ENCODE measurements around the gene HSBP1L1.
"Not testable (repeated sequence)": the region's sequence is repeated elsewhere in the genome, so short reads cannot be mapped to it uniquely, and the experiment has no call there.

The HSBP1L1 gene

GRCh38 chr18:79955302-79956075 lies 9.0 kb upstream of the HSBP1L1 start:
- no peak overlapping the region for H2AK5ac ChIP-seq (ENCODE audit: low read depth, low read length)
- no peak overlapping the region for H3K4ac ChIP-seq (ENCODE audit: low read length)
- no peak overlapping the region for H3K9ac ChIP-seq (ENCODE audit: low read depth, low read length, poor library complexity)
- peaks cover 0 to 26% (median 7%) of the 10 kb centered on the region in 3 experiments for H3K27me3 ChIP-seq (ENCODE audit: control insufficient read depth in 3 of 3, insufficient read depth in 3 of 3, low read depth in 1 of 3, low read length in 3 of 3)
- no peak overlapping the region for H2BK120ac ChIP-seq (ENCODE audit: low read depth, low read length)
- no peak overlapping the region for H4K91ac ChIP-seq (ENCODE audit: low read depth, low read length, poor library complexity)
- no peak overlapping the region for H3K18ac ChIP-seq (ENCODE audit: low read length)
- no peak overlapping the region for H3K27ac ChIP-seq (replicated peaks; ENCODE audit: low read length)
- no peaks in the 10 kb centered on the region for H3K36me3 ChIP-seq (replicated peaks in 1 of 2; ENCODE audit: control insufficient read depth in 2 of 2, insufficient read depth in 2 of 2, low read length in 2 of 2)
- no peaks in the 10 kb centered on the region for H3K79me1 ChIP-seq (ENCODE audit: low read depth, low read length)
- no peak overlapping the region for H3K4me2 ChIP-seq (ENCODE audit: insufficient read depth, low read length, poor library complexity, severe bottlenecking)
- WGBS, 2 donors (ENCODE audit: extremely low coverage in 2 of 2, insufficient read length in 2 of 2, insufficient replicate concordance in 1 of 2) = no CpG with 5 or more reads among the region's 12 CpGs
- no peak overlapping the region for H3K4me3 ChIP-seq (ENCODE audit: low read length in 2 of 2)
- H3K14ac ChIP-seq (ENCODE audit: low read length) = no peak overlapping the region
- H3K4me1 ChIP-seq (ENCODE audit: control insufficient read depth in 2 of 2, insufficient read depth in 1 of 2, low read depth in 1 of 2, low read length in 2 of 2) = peaks cover 7 to 18% of the 10 kb centered on the region in 2 donors
- no peak overlapping the region for H2AFZ ChIP-seq (ENCODE audit: low read length)
- no peak overlapping the region for H2BK12ac ChIP-seq (ENCODE audit: low read length)
- H2BK5ac ChIP-seq (ENCODE audit: low read length) = no peak overlapping the region
- no peak overlapping the region for H3K23ac ChIP-seq (ENCODE audit: low read depth, low read length, poor library complexity)
- no peak overlapping the region for H2BK15ac ChIP-seq (ENCODE audit: low read length)
- H4K8ac ChIP-seq (ENCODE audit: low read depth, low read length) = no peak overlapping the region
- no peak for DNase-seq (ENCODE audit: low spot score)
- no peaks in the 10 kb centered on the region for H3K9me3 ChIP-seq (replicated peaks in 1 of 2; ENCODE audit: control insufficient read depth in 2 of 2, insufficient read depth in 1 of 2, low read depth in 1 of 2, low read length in 2 of 2)

DNA sequence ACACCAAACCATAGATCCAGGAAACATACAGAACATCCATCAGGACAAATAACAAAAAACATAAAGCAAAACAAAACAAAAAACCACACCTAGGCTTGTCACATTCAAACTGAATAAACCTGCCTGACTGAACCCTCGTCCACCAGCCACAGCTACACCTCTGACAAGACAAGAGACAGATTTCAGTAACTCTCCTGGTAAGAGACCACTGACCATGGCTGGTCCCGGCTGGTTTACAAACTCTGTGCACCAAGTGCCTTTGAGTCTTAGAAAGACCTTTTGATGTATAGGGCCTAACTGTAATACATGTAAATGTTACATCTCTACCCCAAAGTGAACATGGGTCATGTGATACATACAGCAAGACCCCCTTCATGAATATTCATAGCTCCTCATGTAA lies 8.2 kb upstream of the HSBP1L1 start:
- H3K4me3 ChIP-seq (ENCODE audit: low read length in 2 of 2) = no peak overlapping the region

DNA sequence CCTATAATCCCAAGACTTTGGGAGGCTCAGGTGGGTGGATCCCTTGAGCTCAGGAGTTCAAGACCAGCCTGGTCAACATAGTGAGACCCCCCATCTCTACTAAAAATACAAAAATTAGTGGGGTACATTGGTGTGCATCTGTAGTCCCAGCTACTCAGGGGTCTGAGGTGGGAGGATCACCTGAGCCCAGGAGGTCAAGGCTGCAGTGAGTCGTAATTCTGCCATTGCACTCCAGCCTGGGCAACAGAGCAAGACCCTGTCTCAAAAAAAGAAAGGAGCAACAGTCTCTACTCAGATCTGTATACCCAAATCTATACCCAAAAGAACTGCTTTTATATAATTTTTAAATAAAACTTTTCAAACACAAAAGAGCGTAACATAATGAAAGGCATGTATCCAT lies 5.5 kb upstream of the HSBP1L1 start:
- H3K14ac ChIP-seq (ENCODE audit: low read length) = no peak overlapping the region
- no peak overlapping the region for H2BK12ac ChIP-seq (ENCODE audit: low read length)
- WGBS, 2 donors (ENCODE audit: extremely low coverage in 2 of 2, insufficient read length in 2 of 2, insufficient replicate concordance in 1 of 2) = no CpG with 5 or more reads among the region's 2 CpGs
- no peak overlapping the region for H3K9ac ChIP-seq (ENCODE audit: low read depth, low read length, poor library complexity)
- no peak for DNase-seq (ENCODE audit: low spot score)
- H4K91ac ChIP-seq (ENCODE audit: low read depth, low read length, poor library complexity) = no peak overlapping the region
- H2AFZ ChIP-seq (ENCODE audit: low read length) = no peak overlapping the region
- no peak overlapping the region for H3K4ac ChIP-seq (ENCODE audit: low read length)
- H3K27me3 ChIP-seq (ENCODE audit: control insufficient read depth in 3 of 3, insufficient read depth in 3 of 3, low read depth in 1 of 3, low read length in 3 of 3) = peaks cover 0 to 14% (median 0%) of the 10 kb centered on the region in 3 experiments
- H3K27ac ChIP-seq (replicated peaks; ENCODE audit: low read length) = no peak overlapping the region
- H3K4me3 ChIP-seq (ENCODE audit: low read length in 2 of 2) = no peak overlapping the region
- no peak overlapping the region for H3K18ac ChIP-seq (ENCODE audit: low read length)
- no peaks in the 10 kb centered on the region for H3K36me3 ChIP-seq (replicated peaks in 1 of 2; ENCODE audit: control insufficient read depth in 2 of 2, insufficient read depth in 2 of 2, low read length in 2 of 2)
- no peak overlapping the region for H3K4me2 ChIP-seq (ENCODE audit: insufficient read depth, low read length, poor library complexity, severe bottlenecking)
- H2AK5ac ChIP-seq (ENCODE audit: low read depth, low read length) = no peak overlapping the region
- H2BK120ac ChIP-seq (ENCODE audit: low read depth, low read length) = no peak overlapping the region
- no peak overlapping the region for H4K8ac ChIP-seq (ENCODE audit: low read depth, low read length)
- H3K4me1 ChIP-seq (ENCODE audit: control insufficient read depth in 2 of 2, insufficient read depth in 1 of 2, low read depth in 1 of 2, low read length in 2 of 2) = peaks cover 6 to 19% of the 10 kb centered on the region in 2 donors
- no peak overlapping the region for H3K23ac ChIP-seq (ENCODE audit: low read depth, low read length, poor library complexity)
- no peak overlapping the region for H2BK15ac ChIP-seq (ENCODE audit: low read length)
- H3K9me3 ChIP-seq (replicated peaks in 1 of 2; ENCODE audit: control insufficient read depth in 2 of 2, insufficient read depth in 1 of 2, low read depth in 1 of 2, low read length in 2 of 2) = no peaks in the 10 kb centered on the region
- H2BK5ac ChIP-seq (ENCODE audit: low read length) = no peak overlapping the region
- peaks cover 3% of the 10 kb centered on the region for H3K79me1 ChIP-seq (ENCODE audit: low read depth, low read length)

More for the DNA sequence above, 8.2 kb upstream of the HSBP1L1 start:
- H3K36me3 ChIP-seq (replicated peaks in 1 of 2; ENCODE audit: control insufficient read depth in 2 of 2, insufficient read depth in 2 of 2, low read length in 2 of 2) = no peaks in the 10 kb centered on the region
- H3K14ac ChIP-seq (ENCODE audit: low read length) = no peak overlapping the region
- H3K4me2 ChIP-seq (ENCODE audit: insufficient read depth, low read length, poor library complexity, severe bottlenecking) = no peak overlapping the region
- H4K8ac ChIP-seq (ENCODE audit: low read depth, low read length) = no peak overlapping the region
- H4K91ac ChIP-seq (ENCODE audit: low read depth, low read length, poor library complexity) = no peak overlapping the region
- no peak overlapping the region for H3K23ac ChIP-seq (ENCODE audit: low read depth, low read length, poor library complexity)
- DNase-seq (ENCODE audit: low spot score) = no peak
- H2BK120ac ChIP-seq (ENCODE audit: low read depth, low read length) = no peak overlapping the region
- H2BK15ac ChIP-seq (ENCODE audit: low read length) = no peak overlapping the region
- peaks cover 0 to 23% (median 7%) of the 10 kb centered on the region in 3 experiments for H3K27me3 ChIP-seq (ENCODE audit: control insufficient read depth in 3 of 3, insufficient read depth in 3 of 3, low read depth in 1 of 3, low read length in 3 of 3)
- H2BK5ac ChIP-seq (ENCODE audit: low read length) = no peak overlapping the region
- H3K18ac ChIP-seq (ENCODE audit: low read length) = no peak overlapping the region
- H2AFZ ChIP-seq (ENCODE audit: low read length) = no peak overlapping the region
- no peak overlapping the region for H2BK12ac ChIP-seq (ENCODE audit: low read length)
- H3K4me1 ChIP-seq (ENCODE audit: control insufficient read depth in 2 of 2, insufficient read depth in 1 of 2, low read depth in 1 of 2, low read length in 2 of 2) = peaks cover 6 to 20% of the 10 kb centered on the region in 2 donors
- no peak overlapping the region for H3K27ac ChIP-seq (replicated peaks; ENCODE audit: low read length)
- H3K9ac ChIP-seq (ENCODE audit: low read depth, low read length, poor library complexity) = no peak overlapping the region
- no peaks in the 10 kb centered on the region for H3K79me1 ChIP-seq (ENCODE audit: low read depth, low read length)
- no peaks in the 10 kb centered on the region for H3K9me3 ChIP-seq (replicated peaks in 1 of 2; ENCODE audit: control insufficient read depth in 2 of 2, insufficient read depth in 1 of 2, low read depth in 1 of 2, low read length in 2 of 2)
- WGBS, 2 donors (ENCODE audit: extremely low coverage in 2 of 2, insufficient read length in 2 of 2, insufficient replicate concordance in 1 of 2) = no CpG with 5 or more reads among the region's 2 CpGs
- H3K4ac ChIP-seq (ENCODE audit: low read length) = no peak overlapping the region
- H2AK5ac ChIP-seq (ENCODE audit: low read depth, low read length) = no peak overlapping the region

- not testable (repeated sequence) for H3K36me3 ChIP-seq (replicated peaks in 1 of 2; ENCODE audit: control insufficient read depth in 2 of 2, insufficient read depth in 2 of 2, low read length in 2 of 2); H3K18ac ChIP-seq (ENCODE audit: low read length); H2BK12ac ChIP-seq (ENCODE audit: low read length); H3K27ac ChIP-seq (replicated peaks; ENCODE audit: low read length); H3K79me1 ChIP-seq (ENCODE audit: low read depth, low read length); H3K9me3 ChIP-seq (replicated peaks in 1 of 2; ENCODE audit: control insufficient read depth in 2 of 2, insufficient read depth in 1 of 2, low read depth in 1 of 2, low read length in 2 of 2); H3K4ac ChIP-seq (ENCODE audit: low read length); H3K4me2 ChIP-seq (ENCODE audit: insufficient read depth, low read length, poor library complexity, severe bottlenecking); H2BK15ac ChIP-seq (ENCODE audit: low read length); H4K91ac ChIP-seq (ENCODE audit: low read depth, low read length, poor library complexity); DNase-seq (ENCODE audit: low spot score); H3K23ac ChIP-seq (ENCODE audit: low read depth, low read length, poor library complexity); H2AK5ac ChIP-seq (ENCODE audit: low read depth, low read length); H2BK120ac ChIP-seq (ENCODE audit: low read depth, low read length); H2BK5ac ChIP-seq (ENCODE audit: low read length); H3K9ac ChIP-seq (ENCODE audit: low read depth, low read length, poor library complexity); H4K8ac ChIP-seq (ENCODE audit: low read depth, low read length); H3K4me3 ChIP-seq (ENCODE audit: low read length in 2 of 2); H3K14ac ChIP-seq (ENCODE audit: low read length)
- H3K27me3 ChIP-seq (ENCODE audit: control insufficient read depth in 3 of 3, insufficient read depth in 3 of 3, low read depth in 1 of 3, low read length in 3 of 3) = peaks cover 0 to 11% (median 0%) of the 10 kb centered on the region in 3 experiments
- no CpG with 5 or more reads among the region's 12 CpGs for WGBS, 2 donors (ENCODE audit: extremely low coverage in 2 of 2, insufficient read length in 2 of 2, insufficient replicate concordance in 1 of 2)
- H3K4me1 ChIP-seq (ENCODE audit: control insufficient read depth in 2 of 2, insufficient read depth in 1 of 2, low read depth in 1 of 2, low read length in 2 of 2) = peaks cover 6 to 18% of the 10 kb centered on the region in 2 donors
- H2AFZ ChIP-seq (ENCODE audit: low read length) = peak overlapping the region; percentile 65
These were observed 4.2 kb upstream of the HSBP1L1 start for GRCh38 chr18:79960161-79960801.

All from neuronal stem cell (in vitro differentiated cells).